Activated CD4-positive, alpha-beta T cell treated with anti-CD3 and anti-CD28 coated beads, Interleukin-2, amount 50 U/mL, for 48 hours (primary cell): ENCODE measurements around the gene CLPTM1L.
"Not testable (repeated sequence)": the region's sequence is repeated elsewhere in the genome, so short reads cannot be mapped to it uniquely, and the experiment has no call there.

Experiments
- DNase-seq, 2 experiments: peaks; one replicate each; pipeline ENCODE4 v3.0.0-alpha.2; 2020

The CLPTM1L gene

GRCh38 chr5:1311439-1312055, 33.4 kb downstream of the CLPTM1L start:
- DNase-seq: no peak

GRCh38 chr5:1310118-1310517, 34.8 kb downstream of the CLPTM1L start:
- no peak for DNase-seq

- DNase-seq: no peak
Observed at GRCh38 chr5:1304033-1304432, 40.9 kb downstream of the CLPTM1L start.

- DNase-seq: no peak
Observed at GRCh38 chr5:1302258-1302657, 42.6 kb downstream of the CLPTM1L start.

DNA sequence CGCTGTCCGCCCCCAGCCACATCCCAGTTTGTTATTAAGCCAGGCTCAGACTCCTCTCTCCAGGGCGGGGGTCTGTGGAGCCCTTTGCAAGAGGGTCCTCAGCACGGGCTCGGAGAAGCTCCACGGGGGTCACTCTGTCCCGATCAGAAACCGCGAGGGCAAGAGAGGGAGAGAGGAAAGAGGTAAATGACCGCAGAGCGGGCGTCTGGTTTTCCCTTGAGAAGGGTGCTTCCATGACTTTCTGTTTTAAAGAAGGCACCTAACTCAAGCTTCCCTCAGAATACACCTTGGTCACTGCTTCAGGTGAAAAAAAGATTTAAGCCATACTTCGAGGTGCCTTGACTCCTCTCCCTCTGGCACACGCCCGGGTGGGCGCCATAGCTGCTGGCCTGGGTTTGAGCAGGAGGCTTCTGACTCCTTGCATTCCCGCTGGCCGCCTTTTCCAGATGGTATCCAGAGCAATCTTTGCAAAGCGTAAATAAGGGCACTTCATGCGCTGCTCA, 44.3 kb downstream of the CLPTM1L start:
- DNase-seq: no peak

DNA sequence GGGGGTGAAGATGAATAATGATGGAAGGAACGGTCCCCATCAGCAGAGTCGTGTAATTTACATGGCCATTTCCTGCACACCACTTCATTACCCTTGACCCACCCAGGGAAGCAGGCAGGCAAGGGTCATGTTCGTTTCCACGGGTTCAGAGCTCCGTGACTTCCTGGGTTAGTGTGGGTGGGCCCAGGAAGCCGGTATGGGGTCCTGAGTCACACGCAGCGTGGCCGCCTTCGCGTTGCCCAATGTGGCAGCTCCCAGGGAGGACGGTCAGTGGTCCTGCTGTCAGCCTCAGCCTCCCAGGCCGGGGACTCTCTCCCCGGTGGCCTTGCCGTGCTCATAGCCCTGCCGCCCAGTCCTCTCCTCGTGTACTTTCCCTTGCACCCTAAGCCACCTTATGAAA, 44.9 kb downstream of the CLPTM1L start:
- no peak for DNase-seq

DNA sequence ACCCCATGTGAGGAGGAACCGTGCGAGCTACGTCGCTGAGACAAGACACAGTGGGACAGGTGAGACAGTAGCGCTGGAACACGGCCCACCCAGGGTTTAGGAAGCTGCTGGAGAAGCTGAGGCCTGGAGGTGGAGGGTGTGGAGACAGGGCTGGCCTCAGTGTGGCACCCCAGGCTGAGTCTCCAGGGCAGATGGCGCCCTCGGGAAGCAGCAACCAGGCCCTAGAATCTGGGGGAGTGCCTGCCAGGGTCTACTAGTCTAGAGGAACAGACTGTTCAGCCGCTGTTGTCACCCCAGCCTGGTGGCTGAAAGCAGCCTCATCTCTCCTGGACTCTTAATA, 45.4 kb downstream of the CLPTM1L start:
- DNase-seq: no peak

- no peak for DNase-seq
Observed at GRCh38 chr5:1298723-1299510, 46.0 kb downstream of the CLPTM1L start.

GRCh38 chr5:1298067-1298551, 46.8 kb downstream of the CLPTM1L start:
- no peak for DNase-seq

DNA sequence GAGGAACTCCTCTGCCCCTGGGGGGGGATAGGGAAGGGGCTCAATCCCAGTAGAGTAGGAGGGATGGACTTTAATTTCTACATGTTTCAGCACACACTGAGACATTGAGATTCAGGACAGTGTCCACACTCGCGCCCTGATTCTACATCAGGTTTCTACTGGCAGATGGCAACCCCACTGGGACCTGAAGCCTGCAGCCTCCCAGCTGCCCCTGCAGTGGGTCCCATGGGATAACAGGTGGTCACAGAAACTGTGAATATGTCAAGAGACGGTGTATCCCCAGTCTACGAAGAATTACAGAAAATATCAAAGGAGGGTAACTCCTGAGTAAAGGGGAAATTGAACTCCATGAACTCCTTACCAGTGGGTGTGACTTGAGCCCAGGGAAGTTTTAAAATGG, 47.7 kb downstream of the CLPTM1L start:
- no peak for DNase-seq

GRCh38 chr5:1295650-1296037, 49.3 kb downstream of the CLPTM1L start:
- no peak for DNase-seq

- DNase-seq: peak; percentile 90
Observed at GRCh38 chr5:1294835-1295649, 49.9 kb downstream of the CLPTM1L start, which contains the start of gene TERT. Gene TERT (minus strand): TSS chr5:1295068. CDS start chr5:1294989, 79 bp downstream.

- peak in 1 of 2 experiments; percentile 28 for DNase-seq
Observed at GRCh38 chr5:1294206-1294834, 50.6 kb downstream of the CLPTM1L start.

- DNase-seq: no peak
Observed at GRCh38 chr5:1293416-1294205, 51.3 kb downstream of the CLPTM1L start.

DNA sequence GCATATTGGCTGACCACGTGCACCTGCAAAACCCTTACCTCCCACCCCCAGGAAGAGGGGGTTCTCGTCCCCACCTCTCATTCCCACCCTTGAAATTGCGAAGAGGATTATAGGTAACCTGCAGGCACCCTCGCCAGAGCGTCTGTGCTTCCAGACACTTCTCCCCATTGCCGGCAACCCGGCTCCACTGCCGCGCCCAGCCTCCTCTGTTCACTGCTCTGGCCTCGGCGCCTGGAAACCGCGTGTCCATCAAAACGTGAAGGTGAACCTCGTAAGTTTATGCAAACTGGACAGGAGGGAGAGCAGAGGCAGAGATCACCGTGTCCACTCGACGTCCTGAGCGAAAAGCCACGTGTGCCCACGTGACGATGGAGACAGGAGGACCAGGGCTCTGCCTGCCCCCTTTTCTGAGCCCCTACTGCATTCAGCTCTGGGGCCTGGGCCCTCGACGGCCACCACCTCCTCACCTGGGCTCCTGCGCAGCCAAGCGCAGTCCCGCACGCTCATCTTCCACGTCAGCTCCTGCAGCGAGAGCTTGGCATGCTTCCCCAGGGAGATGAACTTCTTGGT, 52.0 kb downstream of the CLPTM1L start:
- no peak for DNase-seq

DNA sequence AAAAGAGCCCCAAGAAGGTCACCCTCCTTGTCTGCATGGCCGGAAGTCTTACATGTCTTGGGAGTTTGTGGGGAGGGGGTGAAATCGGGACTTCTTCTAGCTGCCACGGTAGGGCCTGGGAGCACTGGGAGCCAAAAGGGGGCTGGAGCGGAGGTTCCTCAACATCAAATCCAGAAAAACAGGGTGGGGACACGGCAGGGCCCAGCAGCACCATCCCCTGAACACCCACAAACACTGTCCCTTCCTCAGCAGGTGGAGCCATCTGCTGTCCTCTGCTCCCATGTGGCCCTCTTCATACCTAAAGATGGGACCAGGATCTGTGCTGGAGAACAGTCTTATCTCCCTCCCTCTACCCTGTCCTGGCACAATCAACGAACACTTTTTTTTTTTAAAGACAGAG, 52.8 kb downstream of the CLPTM1L start:
- no peak for DNase-seq

- DNase-seq: no peak
Observed at GRCh38 chr5:1291611-1292080, 53.3 kb downstream of the CLPTM1L start.

DNA sequence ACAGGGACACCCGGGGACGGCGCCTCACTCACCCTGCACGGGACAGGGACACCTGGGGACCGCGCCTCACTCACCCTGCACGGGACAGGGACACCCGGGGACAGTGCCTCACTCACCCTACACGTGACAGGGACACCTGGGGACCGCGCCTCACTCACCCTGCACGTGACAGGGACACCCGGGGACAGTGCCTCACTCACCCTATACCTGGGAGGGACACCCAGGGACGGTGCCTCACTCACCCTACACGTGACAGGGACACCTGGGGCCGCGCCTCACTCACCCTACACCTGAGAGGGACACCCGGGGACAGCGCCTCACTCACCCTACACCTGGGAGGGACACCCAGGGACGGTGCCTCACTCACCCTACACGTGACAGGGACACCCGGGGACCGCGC, 53.9 kb downstream of the CLPTM1L start:
- not testable (repeated sequence) for DNase-seq

DNA sequence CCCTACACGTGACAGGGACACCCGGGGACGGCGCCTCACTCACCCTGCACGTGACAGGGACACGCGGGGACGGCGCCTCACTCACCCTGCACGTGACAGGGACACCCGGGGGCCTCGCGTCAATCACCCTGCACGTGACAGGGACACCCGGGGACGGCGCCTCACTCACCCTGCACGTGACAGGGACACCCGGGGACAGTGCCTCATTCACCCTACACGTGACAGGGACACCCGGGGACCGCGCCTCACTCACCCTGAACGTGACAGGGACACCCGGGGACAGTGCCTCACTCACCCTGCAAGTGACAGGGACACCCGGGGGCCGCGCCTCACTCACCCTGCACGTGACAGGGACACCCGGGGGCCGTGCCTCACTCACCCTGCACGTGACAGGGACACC, 55.3 kb downstream of the CLPTM1L start:
- DNase-seq: not testable (repeated sequence)

GRCh38 chr5:1288439-1289335, 56.2 kb downstream of the CLPTM1L start:
- no peak for DNase-seq
